ENCODE measurements around the gene SYVN1. TPM values are rescaled to one million over a fixed set of nuclear protein-coding genes. Genes with fewer than 3 reads are reported as not detected.

SYVN1 gene
- polyA plus RNA-seq, 3 donors = 3.5 to 81.6 (median 6.4) TPM

- Mint-ChIP-seq H3K4me3 (no peak overlapping the region), H3K27ac (no peak overlapping the region), H3K4me1 (peaks cover 20% of the 10 kb centered on the region), H3K9me3 (no peaks in the 10 kb centered on the region), H3K36me3 (peaks cover 35 to 51% of the 10 kb centered on the region in 2 donors), H3K27me3 (ENCODE audit: low read depth in 3 of 3) (peaks cover 0 to 5% (median 2%) of the 10 kb centered on the region in 3 donors)
- intact Hi-C loops (cut with micrococcal nuclease) = no loop called here
- Histone ChIP-seq H2AFZ (ENCODE audit: insufficient read depth, low read depth, low read length, poor library complexity, severe bottlenecking) (no peak overlapping the region), H3K79me2 (ENCODE audit: insufficient read depth, low read length) (peaks cover 2% of the 10 kb centered on the region), H3K27me3 (ENCODE audit: control insufficient read depth in 2 of 2, insufficient read depth in 2 of 2, low read length in 2 of 2) (no peaks in the 10 kb centered on the region), H3K4me1 (ENCODE audit: control insufficient read depth in 1 of 2, insufficient read depth in 2 of 2, low read length in 2 of 2) (peaks cover 17 to 19% of the 10 kb centered on the region in 2 donors), H3K4me3 (replicated peaks in 1 of 3; ENCODE audit: low read depth in 2 of 3, low read length in 3 of 3) (no peak overlapping the region), H3K4me2 (replicated peaks; ENCODE audit: extremely low read depth, low read length, poor library complexity, severe bottlenecking) (no peak overlapping the region), H3K9ac (ENCODE audit: insufficient read depth, low read length, poor library complexity, severe bottlenecking) (no peak overlapping the region), H4K20me1 (ENCODE audit: insufficient read depth, low read length) (peaks cover 15% of the 10 kb centered on the region), H3K27ac (ENCODE audit: low read depth in 1 of 2, low read length in 2 of 2) (no peak overlapping the region), H3K36me3 (replicated peaks in 1 of 2; ENCODE audit: control insufficient read depth in 1 of 2, insufficient read depth in 2 of 2, low read length in 2 of 2) (peaks cover 28 to 75% of the 10 kb centered on the region in 2 donors), H3K9me3 (replicated peaks in 1 of 2; ENCODE audit: control insufficient read depth in 1 of 2, insufficient read depth in 1 of 2, low read length in 2 of 2) (no peaks in the 10 kb centered on the region)
- no peak for DNase-seq
- WGBS (ENCODE audit: insufficient coverage) = 99% methylated on average over 8 of the region's 15 CpGs
- TF ChIP-seq CTCF (IDR thresholded peaks at IDR 0.05) = no peak
These were observed 27.2 kb downstream of the SYVN1 start for GRCh38 chr11:65107078-65107477.

GRCh38 chr11:65104628-65105027 is 29.7 kb downstream of the SYVN1 start:
- Mint-ChIP-seq H3K4me3 (no peak overlapping the region), H3K9me3 (no peaks in the 10 kb centered on the region), H3K27ac (no peak overlapping the region), H3K27me3 (ENCODE audit: low read depth in 3 of 3) (no peaks in the 10 kb centered on the region), H3K36me3 (peaks cover 37 to 57% of the 10 kb centered on the region in 2 donors), H3K4me1 (no peaks in the 10 kb centered on the region)
- Histone ChIP-seq H3K27ac (ENCODE audit: low read depth in 1 of 2, low read length in 2 of 2) (no peak overlapping the region), H3K36me3 (replicated peaks in 1 of 2; ENCODE audit: control insufficient read depth in 1 of 2, insufficient read depth in 2 of 2, low read length in 2 of 2) (peaks cover 26 to 84% of the 10 kb centered on the region in 2 donors), H4K20me1 (ENCODE audit: insufficient read depth, low read length) (no peaks in the 10 kb centered on the region), H3K4me1 (ENCODE audit: control insufficient read depth in 1 of 2, insufficient read depth in 2 of 2, low read length in 2 of 2) (no peaks in the 10 kb centered on the region), H3K4me2 (replicated peaks; ENCODE audit: extremely low read depth, low read length, poor library complexity, severe bottlenecking) (no peak overlapping the region), H3K4me3 (replicated peaks in 1 of 3; ENCODE audit: low read depth in 2 of 3, low read length in 3 of 3) (no peak overlapping the region), H3K79me2 (ENCODE audit: insufficient read depth, low read length) (peaks cover 17% of the 10 kb centered on the region), H3K9me3 (replicated peaks in 1 of 2; ENCODE audit: control insufficient read depth in 1 of 2, insufficient read depth in 1 of 2, low read length in 2 of 2) (no peaks in the 10 kb centered on the region), H3K9ac (ENCODE audit: insufficient read depth, low read length, poor library complexity, severe bottlenecking) (no peak overlapping the region), H2AFZ (ENCODE audit: insufficient read depth, low read depth, low read length, poor library complexity, severe bottlenecking) (no peak overlapping the region), H3K27me3 (ENCODE audit: control insufficient read depth in 2 of 2, insufficient read depth in 2 of 2, low read length in 2 of 2) (no peaks in the 10 kb centered on the region)
- intact Hi-C loops (cut with micrococcal nuclease) = no loop called here
- no peak for TF ChIP-seq CTCF (IDR thresholded peaks at IDR 0.05)
- DNase-seq = no peak
- WGBS (ENCODE audit: insufficient coverage) = no CpG with 5 or more reads among the region's 4 CpGs
